Measurements from ENCODE around the gene ZSCAN21. TPM values are rescaled to one million over a fixed set of nuclear protein-coding genes. Genes with fewer than 3 reads are reported as not detected.

The ZSCAN21 gene
- total and polyA plus RNA-seq, 5 donors from 2014 or later: 5.1 to 9.8 (median 8.5) TPM

Other genes starting within 250 kb of the ZSCAN21 start
- not detected for gene CYP3A43, start 221.8 kb upstream of the ZSCAN21 start, total RNA-seq
- not detected for gene CYP3A43, start 221.8 kb upstream of the ZSCAN21 start, polyA plus RNA-seq
- gene OR2AE1, start 172.7 kb upstream of the ZSCAN21 start, total RNA-seq: 0.99 TPM
- not detected for gene OR2AE1, start 172.7 kb upstream of the ZSCAN21 start, polyA plus RNA-seq
- 28.6 TPM for gene TRIM4, start 130.2 kb upstream of the ZSCAN21 start, total RNA-seq
- 10 to 100 TPM; 21.3 to 32.6 (median 27.8) TPM for gene TRIM4, start 130.2 kb upstream of the ZSCAN21 start, polyA plus RNA-seq
- 0.35 TPM for gene GJC3, start 120.2 kb upstream of the ZSCAN21 start, total RNA-seq
- 1 to 10 TPM in 3 of 4 donors, under 1 TPM in 1; 1.00 to 3.0 (median 1.5) TPM for gene GJC3, start 120.2 kb upstream of the ZSCAN21 start, polyA plus RNA-seq
- gene AZGP1, start 73.7 kb upstream of the ZSCAN21 start, total RNA-seq: not detected
- gene AZGP1, start 73.7 kb upstream of the ZSCAN21 start, polyA plus RNA-seq: not detected
- 57.8 TPM for gene ZKSCAN1, start 34.2 kb upstream of the ZSCAN21 start, total RNA-seq
- gene ZKSCAN1, start 34.2 kb upstream of the ZSCAN21 start, polyA plus RNA-seq: 10 to 100 TPM; 21.6 to 27.7 (median 26.8) TPM
- gene ZNF3, start 31.9 kb downstream of the ZSCAN21 start, total RNA-seq: 29.2 TPM
- 10 to 100 TPM; 13.4 to 27.6 (median 20.7) TPM for gene ZNF3, start 31.9 kb downstream of the ZSCAN21 start, polyA plus RNA-seq
- gene COPS6, start 39.2 kb downstream of the ZSCAN21 start, total RNA-seq: 74.4 TPM
- gene COPS6, start 39.2 kb downstream of the ZSCAN21 start, polyA plus RNA-seq: 100 to 1,000 TPM; 123 to 180 (median 144) TPM
- 82.0 TPM for gene MCM7, start 51.6 kb downstream of the ZSCAN21 start, total RNA-seq
- gene MCM7, start 51.6 kb downstream of the ZSCAN21 start, polyA plus RNA-seq: 10 to 100 TPM; 31.2 to 45.2 (median 35.8) TPM
- gene AP4M1, start 51.9 kb downstream of the ZSCAN21 start, total RNA-seq: 5.6 TPM
- 1 to 10 TPM; 2.6 to 6.4 (median 4.3) TPM for gene AP4M1, start 51.9 kb downstream of the ZSCAN21 start, polyA plus RNA-seq
- 47.1 TPM for gene TAF6, start 69.6 kb downstream of the ZSCAN21 start, total RNA-seq
- gene TAF6, start 69.6 kb downstream of the ZSCAN21 start, polyA plus RNA-seq: 10 to 100 TPM; 17.9 to 24.5 (median 21.9) TPM
- gene CNPY4, start 69.9 kb downstream of the ZSCAN21 start, total RNA-seq: 20.7 TPM
- 10 to 100 TPM; 14.1 to 20.6 (median 17.6) TPM for gene CNPY4, start 69.9 kb downstream of the ZSCAN21 start, polyA plus RNA-seq
- 4.0 TPM for gene MBLAC1, start 77.2 kb downstream of the ZSCAN21 start, total RNA-seq
- gene MBLAC1, start 77.2 kb downstream of the ZSCAN21 start, polyA plus RNA-seq: 1 to 10 TPM; 1.6 to 3.8 (median 2.3) TPM
- gene LAMTOR4, start 99.1 kb downstream of the ZSCAN21 start, total RNA-seq: 136 TPM
- gene LAMTOR4, start 99.1 kb downstream of the ZSCAN21 start, polyA plus RNA-seq: 100 to 1,000 TPM; 450 to 474 (median 465) TPM
- 54.6 TPM for gene TRAPPC14, start 108.9 kb downstream of the ZSCAN21 start, total RNA-seq
- gene TRAPPC14, start 108.9 kb downstream of the ZSCAN21 start, polyA plus RNA-seq: 1 to 10 TPM; 2.3 to 4.3 (median 3.9) TPM
- 6.1 TPM for gene GAL3ST4, start 118.8 kb downstream of the ZSCAN21 start, total RNA-seq
- 1 to 10 TPM; 2.6 to 7.7 (median 5.3) TPM for gene GAL3ST4, start 118.8 kb downstream of the ZSCAN21 start, polyA plus RNA-seq
- gene GPC2, start 127.6 kb downstream of the ZSCAN21 start, total RNA-seq: 7.0 TPM
- gene GPC2, start 127.6 kb downstream of the ZSCAN21 start, polyA plus RNA-seq: under 1 TPM in 3 of 4 donors, not detected in 1; 0.16 to 0.27 (median 0.23) TPM
- gene STAG3, start 128.1 kb downstream of the ZSCAN21 start, total RNA-seq: 6.2 TPM
- 1 to 10 TPM in 1 of 4 donors, under 1 TPM in 3; 0.53 to 4.0 (median 0.77) TPM for gene STAG3, start 128.1 kb downstream of the ZSCAN21 start, polyA plus RNA-seq
- gene PVRIG, start 170.2 kb downstream of the ZSCAN21 start, total RNA-seq: 46.3 TPM
- gene PVRIG, start 170.2 kb downstream of the ZSCAN21 start, polyA plus RNA-seq: 100 to 1,000 TPM in 2 of 4 donors, 10 to 100 TPM in 2; 89.0 to 126 (median 97.6) TPM

All from CD4-positive, CD25-positive, alpha-beta regulatory T cell (primary cell).